Measurements from ENCODE around the gene ARHGEF2.

ARHGEF2 gene

DNA sequence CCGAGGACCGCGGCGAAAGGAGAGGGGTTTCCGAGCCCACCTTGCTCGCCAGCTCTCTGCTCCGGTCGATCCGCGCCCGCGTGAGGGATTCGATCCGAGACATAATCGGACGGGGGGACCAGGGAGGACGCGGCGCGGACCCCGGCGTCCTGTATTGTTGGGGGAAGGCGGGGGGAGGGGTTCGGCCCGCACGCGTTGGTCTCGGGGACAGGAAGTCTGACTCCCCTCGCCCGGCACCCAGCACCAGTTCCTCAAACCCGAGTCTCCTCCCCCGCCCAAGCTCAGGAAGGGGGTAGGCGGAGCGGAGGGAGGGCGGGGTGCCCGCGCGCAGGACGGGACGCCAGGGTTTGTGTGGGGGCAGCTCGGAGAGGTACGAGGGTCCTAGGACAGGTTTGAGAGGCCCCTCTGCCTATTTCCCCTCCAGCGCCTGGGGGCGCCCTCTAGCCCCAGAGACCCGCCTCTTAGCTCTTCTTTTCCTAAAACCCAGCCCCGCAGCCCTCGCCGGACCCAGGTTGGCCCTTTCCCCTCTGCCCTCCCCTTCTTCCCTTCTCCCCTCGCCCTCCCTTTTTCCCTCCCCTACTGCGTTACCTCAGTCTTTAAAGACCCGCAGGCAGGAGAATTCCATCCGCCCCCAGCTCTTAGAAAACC, at the start of gene ARHGEF2:
Gene ARHGEF2 (minus strand): TSS at position 223 of the 648 bp plus-strand sequence. CDS start 120 bp downstream, at position 103.
- peak; percentile 74 to 86 for DNase-seq (ENCODE audit: low read depth in 2 of 2)

DNA sequence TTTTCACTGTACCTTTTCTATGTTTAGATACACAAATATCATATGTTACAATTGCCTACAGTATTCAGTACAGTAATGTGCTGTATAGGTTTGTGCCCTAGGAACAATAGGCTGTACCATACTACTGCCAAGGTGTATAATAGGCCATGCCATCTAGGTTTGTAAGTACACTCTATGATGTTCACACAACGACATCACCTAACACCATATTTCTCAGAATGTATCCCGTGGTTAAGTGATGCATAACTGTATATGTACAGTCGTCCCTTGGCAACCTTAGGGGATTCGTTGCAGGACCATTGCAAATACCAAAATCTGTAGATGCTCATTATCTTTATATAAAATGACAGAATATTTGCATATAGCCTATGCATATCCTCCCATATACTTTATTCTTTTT, 48.2 kb upstream of the ARHGEF2 start:
- DNase-seq (ENCODE audit: low read depth in 2 of 2), result no peak

DNA sequence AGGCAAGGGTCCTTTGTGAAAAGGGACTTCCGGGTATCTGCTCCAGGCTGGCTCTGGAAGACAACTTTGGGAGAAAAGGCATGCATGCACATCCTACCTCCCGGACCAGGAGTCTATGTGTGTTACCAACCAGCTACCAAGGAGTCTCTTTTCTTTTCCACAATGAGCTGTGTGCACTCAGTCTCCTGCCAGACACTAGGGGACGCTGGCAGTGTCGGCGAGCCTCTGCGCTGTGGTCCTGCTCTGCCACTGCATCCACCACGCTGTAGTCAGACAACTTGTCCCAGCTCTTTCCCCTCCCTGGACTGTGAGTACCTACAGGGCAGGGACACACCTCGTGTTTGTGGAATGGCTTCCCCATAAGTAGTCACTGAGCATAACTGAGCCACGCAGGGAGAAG, 47.5 kb upstream of the ARHGEF2 start:
- no peak for DNase-seq (ENCODE audit: low read depth in 2 of 2)

DNA sequence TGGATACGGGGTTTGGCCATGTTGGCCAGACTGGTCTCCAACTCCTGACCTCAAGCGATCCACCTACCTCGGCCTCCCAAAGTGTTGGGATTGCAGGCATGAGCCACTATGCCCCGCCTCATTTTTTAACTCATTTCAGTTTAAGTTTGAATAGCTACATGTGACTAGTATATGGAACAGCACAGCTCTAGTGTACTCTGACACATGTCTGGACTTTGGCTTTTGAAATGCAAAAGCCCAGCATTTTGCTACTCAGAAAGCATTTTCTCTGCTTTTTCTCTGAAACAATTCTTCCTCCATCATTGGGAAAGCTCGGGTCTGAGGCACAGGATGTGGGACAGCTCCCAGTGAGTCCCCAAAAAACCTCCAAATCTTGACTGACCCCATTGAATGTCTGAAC, 46.5 kb upstream of the ARHGEF2 start:
- DNase-seq (ENCODE audit: low read depth in 2 of 2), result no peak

DNA sequence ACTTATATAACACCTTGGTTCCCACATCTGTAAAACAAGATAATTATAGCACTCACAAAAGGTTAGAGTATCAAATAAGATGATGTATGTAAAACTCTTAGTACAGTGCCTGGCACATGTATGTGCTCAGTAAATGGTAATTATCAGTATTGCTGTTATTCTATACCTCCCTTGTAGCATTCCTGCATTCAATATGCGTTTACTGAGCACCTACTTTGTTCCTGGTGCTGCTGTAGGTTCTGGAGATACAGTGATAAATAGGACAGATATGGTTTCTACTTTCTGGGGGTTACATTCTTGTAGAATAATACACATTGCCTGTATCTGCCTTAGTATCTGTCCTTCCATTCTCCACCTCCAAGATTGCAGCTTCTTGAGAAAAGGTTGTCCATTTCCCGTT, 43.6 kb upstream of the ARHGEF2 start:
- no peak for DNase-seq (ENCODE audit: low read depth in 2 of 2)

DNA sequence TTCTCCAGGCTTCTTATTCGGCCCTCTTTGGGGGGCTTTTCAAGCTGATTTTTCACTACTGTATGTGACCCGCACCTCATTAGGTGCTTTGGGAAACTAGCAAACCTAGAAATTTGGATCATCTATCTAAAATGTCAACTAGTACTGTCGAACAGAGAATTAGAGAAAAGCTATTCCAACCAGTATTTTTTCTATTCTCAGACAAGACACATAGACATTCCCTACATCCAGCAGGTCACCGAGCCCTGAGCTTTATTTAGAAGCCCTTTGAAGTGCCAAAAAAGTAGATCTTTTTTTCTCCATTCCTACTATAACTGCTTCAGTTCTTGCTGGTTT, 42.7 kb upstream of the ARHGEF2 start:
- DNase-seq (ENCODE audit: low read depth in 2 of 2), result no peak

DNA sequence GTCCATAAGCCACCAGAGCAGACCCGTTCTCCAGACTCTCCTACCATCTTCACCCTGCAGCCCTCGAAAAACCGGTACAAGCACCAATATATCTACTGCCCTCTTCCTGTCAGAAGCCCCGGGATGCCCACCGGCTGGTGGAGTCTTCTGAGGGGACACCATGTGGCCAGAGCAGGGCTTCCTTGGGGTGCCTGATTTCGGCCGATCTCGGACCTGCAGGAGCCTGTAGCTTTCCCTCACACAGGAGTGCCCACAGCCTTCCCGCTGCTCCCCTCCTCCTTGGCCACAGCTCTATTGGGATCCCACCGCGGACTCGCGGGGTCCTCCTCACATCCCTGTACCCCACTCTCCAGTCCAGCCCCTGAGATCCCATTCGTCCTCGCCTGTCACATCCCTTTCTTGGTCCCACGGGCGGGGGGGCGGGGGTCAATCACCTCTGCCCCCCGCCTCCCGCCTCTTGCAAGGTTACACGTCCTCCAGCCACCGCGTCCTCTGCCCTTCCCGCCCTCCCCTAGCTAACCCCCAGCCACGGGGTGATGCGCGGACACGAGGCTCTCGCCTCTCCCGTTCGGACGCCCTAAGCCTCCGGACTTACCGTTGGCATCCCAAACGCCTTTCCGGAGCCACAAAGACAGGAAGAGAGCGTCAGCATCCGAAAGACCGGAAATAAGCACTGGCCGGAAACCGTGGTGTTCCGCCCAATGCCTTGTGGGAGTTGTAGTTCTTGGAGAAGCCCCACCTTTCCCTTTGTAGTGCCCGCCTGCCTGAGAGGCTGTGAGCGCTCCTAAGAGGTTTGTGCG, 42.1 kb upstream of the ARHGEF2 start, which contains the start of gene SSR2:
Gene SSR2 (minus strand): TSS at position 659 of the 800 bp plus-strand sequence. CDS start 784 bp downstream, outside the sequence.
- DNase-seq (ENCODE audit: low read depth in 2 of 2), result peak; percentile 72 to 74

DNA sequence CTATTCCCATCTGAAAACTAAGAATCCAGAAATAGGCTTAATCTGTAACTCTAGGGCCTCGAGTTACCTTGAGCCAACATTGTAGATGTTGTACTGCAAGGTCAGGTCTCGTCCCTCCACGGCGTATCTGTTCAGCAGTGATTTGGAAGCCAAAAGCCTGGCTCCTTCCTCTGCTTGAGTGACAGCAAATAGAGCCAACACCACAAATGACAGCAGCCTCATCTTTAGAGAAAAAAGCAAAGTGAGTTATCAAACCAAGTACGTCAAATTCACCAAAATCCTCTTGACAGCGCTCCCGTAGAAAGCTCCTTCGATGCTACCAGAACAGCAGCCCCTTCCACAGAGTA, 41.6 kb upstream of the ARHGEF2 start:
- DNase-seq (ENCODE audit: low read depth in 2 of 2), result no peak

DNA sequence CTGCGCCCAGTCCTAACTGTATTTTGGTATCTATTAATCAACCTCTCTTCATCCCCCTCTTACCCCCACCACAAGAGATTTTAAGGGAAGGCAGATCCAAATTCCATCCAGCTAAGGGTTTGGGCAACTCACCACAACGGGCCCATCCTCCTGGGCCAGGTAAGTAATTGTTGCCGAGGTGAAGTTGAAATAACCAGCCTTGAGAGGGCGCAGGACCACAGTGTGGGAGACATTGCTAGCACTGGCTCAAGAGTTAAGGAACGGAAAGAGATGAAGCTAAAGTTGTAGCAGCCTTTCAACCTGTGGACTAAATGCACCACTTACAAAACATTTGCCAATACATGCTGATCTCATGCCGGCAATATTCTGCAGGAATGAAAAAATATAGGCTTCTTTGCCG, 36.5 kb upstream of the ARHGEF2 start:
- DNase-seq (ENCODE audit: low read depth in 2 of 2), result no peak

DNA sequence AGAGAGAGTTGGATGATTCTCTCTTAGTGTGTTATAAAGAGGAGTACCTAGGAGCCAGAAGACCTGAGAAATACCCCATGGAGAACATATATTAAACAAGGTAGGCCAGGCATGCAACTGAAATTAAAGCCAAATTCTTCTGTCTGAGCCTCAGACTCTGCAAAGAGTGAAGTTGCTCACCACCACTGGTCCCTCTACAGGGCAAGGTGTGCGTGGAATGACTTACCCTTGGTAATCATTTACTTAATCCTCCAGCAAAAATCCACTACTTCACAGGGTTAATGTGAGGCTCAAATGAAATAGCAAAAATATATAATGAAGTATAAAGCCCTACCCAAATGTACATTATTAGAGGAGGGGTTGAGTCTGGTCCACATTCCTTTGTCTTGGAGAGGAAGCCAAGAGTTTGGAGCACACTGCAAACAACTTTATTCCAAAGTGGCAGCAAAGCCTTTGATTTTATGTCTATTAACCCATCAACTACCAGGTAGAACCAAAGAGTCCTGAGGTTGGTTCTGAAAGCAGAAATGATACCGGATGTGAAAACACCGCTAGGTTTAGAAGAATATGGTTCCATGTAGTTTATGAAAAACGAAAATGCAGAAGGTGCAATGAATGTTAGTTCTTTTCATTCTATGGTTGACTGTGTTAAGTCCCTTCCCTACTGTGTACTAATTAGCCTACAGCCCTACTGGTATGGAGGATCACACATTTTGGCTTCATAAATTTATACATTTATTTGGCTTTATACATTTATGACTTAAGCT, 33.9 kb upstream of the ARHGEF2 start:
- no peak for DNase-seq (ENCODE audit: low read depth in 2 of 2)

DNA sequence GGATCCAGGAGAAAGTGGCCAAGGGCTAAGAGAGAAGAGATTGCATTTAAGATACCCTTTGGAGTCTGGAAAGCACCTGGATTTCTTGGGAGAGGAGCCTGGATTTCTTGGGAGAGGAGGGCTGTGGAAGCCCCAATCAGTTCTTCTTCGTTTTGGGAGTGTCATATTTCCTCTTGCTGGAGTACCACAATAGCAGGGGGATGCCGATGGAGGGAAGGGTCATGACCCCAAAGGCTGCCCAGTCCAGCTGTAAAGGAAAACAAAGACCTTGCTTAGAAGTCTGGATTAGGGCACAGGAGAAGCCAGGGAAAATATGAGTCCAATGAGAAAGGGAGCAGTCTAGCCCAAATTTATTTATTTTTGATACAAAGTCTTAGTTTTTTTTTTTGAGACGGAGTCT, 31.1 kb upstream of the ARHGEF2 start:
- no peak for DNase-seq (ENCODE audit: low read depth in 2 of 2)

DNA sequence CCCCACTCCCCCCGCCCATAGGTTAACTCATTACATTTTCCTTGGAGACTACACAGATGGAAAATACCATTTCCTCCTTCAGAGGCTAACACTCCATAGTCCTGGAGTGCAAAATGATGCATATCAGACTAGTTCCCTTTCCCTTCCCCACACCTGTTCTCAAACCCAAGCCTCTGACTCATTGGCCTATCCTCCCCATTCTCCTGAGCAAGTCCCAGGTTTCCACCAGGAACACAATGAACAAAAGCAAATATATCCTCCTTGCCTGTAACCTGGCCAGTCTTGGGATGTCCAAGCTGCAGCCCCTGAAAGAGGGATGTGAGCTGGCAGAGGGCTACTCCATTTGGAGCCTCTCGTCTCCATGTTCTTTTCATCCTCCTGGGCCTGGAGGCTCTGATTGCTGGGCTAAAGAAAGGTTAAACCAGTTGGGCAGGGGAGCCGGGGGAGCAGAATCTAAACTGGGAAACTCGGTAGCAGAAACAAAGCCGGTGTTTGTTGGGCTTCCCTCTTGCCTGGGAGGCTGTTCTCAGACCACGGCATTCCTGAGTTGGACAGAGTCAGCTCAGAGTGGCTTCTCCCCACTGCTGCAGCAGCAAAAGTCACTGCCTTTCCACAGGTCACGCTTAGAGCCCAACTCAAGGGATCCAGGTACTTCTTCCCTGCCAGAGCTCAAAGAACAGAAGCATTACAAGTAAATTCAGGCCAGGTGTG, 28.5 kb upstream of the ARHGEF2 start:
- DNase-seq (ENCODE audit: low read depth in 2 of 2), result no peak

DNA sequence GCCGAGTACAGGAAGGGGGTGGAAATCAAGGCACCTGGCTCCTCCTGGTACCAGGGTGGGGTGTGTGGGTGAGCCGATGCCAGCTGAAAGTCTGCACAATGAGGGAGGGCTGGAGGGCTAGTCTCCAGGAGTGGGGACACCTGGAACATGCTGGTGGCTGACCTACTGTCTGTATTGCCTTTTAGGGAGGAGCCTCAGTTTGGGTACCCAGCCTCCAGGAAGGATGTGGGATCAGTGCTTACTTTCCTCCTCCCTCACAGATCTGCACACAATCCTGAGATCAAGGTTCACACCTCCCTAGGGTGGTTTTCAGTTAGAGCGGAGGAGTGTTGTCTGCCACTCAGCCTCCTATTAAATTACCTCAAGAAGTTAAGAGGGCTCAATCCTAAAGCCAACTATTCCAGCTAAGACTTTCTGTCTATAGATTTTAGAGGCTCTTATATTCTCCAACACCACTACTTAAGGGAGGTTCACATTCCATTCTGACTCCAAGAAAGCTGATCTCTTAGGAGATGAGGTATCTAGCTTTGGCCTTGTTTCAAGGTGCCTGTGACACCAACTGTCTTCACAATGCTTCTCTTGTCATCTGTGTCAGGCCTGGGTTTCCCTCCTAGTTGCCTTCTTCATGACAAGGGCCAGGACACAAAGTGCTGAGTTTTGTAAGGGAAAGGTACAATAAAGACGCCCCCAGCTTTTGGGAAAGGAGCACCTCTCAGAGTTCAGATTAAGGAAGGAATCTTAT, 26.7 kb upstream of the ARHGEF2 start:
- no peak for DNase-seq (ENCODE audit: low read depth in 2 of 2)

DNA sequence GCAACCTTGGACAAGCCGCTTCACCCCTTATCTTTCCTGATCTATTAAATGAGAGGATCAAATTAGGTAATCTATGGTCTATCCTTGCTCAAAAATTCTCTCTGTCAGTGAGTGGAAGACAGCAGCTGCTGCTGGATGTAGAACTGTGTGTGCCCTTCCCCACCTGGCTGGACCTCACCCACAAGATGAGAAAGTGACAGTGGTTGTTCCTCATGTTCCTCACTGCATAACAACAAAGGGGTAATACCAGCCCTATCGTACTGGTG, 25.5 kb upstream of the ARHGEF2 start:
- no peak for DNase-seq (ENCODE audit: low read depth in 2 of 2)

DNA sequence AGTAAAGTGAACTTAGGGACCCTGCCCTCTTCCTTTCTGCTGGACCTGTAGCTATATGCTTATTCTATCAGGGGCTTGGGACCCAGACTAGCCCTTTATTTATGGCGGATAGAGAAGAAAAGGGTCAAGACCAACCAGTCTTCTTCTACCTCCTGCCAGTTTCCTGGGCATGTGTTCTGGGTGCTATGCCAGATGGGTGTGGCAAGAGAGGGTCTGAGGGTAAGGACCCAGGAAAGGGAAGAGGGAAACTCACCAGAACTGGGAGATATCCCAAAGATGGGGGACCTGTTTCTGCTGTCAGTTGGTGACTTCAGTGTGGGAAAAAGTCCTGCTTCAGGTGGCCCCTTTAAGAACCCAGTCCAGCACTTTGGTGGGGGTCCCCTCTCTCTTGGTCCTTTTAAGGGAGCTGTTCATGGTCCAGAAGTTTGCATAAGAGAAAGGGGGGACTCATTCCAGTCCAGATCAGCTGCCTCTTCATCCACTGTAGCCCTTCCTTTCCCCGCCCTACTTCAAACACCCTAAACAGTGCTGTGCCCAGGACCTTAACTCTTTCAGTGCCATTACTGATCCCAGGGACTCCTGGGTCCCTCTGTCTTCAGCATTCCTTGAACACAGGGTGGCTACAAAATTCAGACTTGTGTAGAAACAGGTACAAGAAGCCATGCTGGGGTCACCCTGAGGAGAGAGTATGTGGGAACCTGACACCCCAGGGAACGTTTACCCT, 24.0 kb upstream of the ARHGEF2 start:
- DNase-seq (ENCODE audit: low read depth in 2 of 2), result no peak

DNA sequence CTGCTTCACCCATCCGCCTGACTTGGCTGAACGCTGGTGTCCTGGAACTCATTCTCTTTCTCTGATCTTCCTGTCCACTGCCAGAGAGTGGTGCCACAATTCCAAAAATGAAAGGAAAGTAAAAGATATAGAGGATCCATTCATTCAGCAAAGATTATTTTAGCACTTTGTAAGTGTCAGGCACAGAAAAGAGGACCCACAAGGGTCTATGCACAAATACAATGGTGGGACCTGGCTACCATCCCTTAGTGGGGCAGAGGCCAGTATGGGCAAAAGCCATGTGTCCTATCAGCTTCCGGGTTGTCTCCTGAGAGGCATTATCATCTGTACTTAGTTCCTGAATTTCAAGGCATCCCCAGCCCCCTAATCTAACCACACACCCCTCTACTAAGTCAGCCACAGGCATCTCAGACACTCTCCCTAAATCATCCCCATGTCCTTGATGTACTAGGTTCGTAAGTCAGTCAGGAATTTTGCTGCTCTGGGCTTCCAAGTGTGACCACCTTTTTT, 23.4 kb upstream of the ARHGEF2 start:
- DNase-seq (ENCODE audit: low read depth in 2 of 2), result no peak

DNA sequence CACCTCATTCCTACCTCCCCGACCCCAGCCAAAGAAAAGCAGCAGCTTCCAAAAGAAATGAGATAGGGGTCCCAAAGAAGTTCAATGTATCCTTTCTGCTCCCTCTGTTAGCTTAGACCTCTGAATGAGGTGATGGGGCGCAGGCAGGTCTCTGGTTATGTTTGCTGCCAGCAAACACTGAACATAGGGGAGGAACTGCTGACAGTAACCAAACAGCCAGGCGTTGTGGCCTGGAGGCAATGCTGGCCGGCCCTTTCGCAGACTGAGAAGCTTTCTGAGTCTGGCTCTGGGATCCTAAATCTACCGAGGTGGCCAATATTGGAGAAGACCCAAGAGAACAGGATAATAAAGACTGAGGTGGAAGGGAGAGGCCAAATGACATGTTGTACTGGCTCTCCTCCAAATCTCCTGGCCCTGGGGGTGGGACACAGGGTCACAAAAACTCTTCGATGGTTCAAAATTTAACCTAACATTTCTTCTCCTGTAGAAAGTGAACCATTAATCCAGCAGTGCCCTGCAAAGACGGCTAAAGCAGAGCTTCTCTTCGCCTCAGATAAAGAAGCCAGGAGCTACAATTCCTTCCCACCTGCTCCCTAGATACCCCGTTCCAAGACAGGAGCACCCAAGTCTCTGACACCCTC, 22.8 kb upstream of the ARHGEF2 start:
- DNase-seq (ENCODE audit: low read depth in 2 of 2), result no peak

DNA sequence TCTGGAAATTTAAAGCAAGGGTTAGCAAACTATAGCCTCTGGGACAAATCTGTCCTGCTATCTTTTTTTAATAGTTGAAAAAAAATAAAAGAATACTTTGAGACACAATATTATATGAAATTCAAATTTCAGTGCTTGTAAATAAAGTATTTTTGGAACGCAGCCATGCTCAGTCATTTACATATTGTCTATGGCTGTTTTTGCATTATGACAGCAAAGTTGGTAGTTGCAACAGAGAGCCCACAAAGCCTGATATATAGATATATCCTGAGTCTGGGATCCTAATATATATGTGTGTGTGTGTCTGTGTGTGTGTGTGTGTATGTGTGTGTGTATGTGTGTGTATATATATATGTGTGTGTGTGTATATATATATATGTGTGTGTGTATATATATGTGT, 21.6 kb upstream of the ARHGEF2 start:
- DNase-seq (ENCODE audit: low read depth in 2 of 2), result no peak

DNA sequence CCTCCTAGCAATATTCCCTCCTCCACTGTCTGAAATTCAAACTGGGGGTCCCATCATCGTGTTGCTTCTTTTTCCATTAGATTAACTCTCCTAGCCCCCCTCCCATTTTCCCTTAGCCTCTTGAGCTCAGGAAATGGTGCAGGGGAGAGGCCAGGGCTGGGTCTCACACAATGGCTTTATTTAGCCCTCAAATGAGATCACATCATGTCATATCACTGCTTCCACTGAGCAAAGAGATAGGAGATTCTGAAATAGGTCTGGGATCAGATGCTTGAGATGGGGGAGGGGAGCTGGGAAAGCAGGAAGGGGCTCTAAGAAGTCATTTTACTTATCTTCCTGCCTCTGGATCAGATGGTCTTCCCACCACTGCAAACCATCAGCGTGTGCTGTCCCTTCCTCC, 17.8 kb upstream of the ARHGEF2 start:
- no peak for DNase-seq (ENCODE audit: low read depth in 2 of 2)

DNA sequence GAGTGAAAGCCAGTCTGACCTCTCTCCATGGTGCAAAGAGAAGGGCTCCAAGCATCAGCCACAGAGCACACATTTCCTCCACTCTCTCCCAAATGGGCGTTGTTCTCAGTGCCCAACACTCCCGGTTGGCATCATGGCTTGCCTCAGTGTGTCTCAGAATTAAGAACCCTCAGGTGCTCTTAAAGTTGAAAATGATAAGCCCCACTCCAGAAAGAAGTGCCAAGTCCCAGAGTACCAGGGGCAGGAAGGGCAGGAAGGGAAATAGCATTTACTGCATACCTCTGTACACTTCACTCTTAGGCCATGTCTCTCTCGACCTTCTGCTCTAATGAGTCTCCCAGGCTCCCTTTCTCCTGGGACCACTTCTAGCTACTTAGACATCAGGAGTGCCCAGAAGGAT, 15.2 kb upstream of the ARHGEF2 start:
- DNase-seq (ENCODE audit: low read depth in 2 of 2), result no peak

Data from stimulated activated CD8-positive, alpha-beta memory T cell treated with anti-CD3 and anti-CD28 coated beads, Interleukin-7, amount 100 ng/mL, for 4 hours (primary cell).